DMS 273 treated with DMSO at 0.1 percent for 48 hours (cell line): Measurements from ENCODE around the gene DMBX1.

Experiments
- DNase-seq: peaks from one replicate; lab custom pipeline; 2025; lab: John Stamatoyannopoulos, UW

DMBX1 gene

GRCh38 chr1:46483589-46483988, 6.0 kb upstream of the DMBX1 start:
- DNase-seq = no peak

DNA sequence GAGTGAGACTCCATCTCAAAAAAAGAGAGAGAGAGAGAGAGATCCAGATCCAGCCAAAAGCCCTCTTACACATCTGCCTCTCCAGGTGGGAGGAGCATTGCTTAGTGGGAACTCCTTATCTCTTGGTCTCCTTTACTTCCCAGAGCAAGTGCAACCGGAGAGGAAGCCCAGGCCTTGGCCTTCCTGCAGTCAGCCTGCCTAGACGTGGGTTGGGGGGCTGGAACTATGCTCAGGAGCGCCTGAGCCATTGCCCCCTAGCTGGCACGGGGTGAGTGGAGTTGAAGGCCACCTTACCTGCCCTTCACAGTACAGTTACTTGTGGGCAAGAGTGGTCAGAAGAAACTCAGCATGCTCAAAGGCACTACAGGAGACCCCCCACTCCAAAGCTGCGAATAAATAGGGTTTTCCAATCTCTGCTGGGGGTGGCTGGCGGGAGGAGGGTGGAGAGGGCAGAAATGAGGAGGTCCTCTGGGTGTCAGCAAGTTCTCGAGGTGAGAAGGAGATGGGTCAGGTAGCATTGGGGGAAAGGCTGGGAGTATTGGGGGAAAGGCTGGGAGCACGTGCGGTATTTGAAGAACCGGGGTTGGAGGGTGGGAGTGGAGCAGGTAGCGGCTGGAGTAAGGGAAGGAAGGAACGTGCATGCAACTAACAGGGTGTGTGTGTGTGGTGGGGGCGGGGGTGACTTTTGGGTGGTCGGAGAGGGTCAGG, 4.7 kb upstream of the DMBX1 start:
- DNase-seq = no peak

GRCh38 chr1:46485564-46486431, 3.8 kb upstream of the DMBX1 start:
- DNase-seq = no peak

- DNase-seq = no peak
Measured at GRCh38 chr1:46486432-46487015, 3.1 kb upstream of the DMBX1 start.

- peak; percentile 24 for DNase-seq
Measured at GRCh38 chr1:46487818-46488218, 1.8 kb upstream of the DMBX1 start.

DNA sequence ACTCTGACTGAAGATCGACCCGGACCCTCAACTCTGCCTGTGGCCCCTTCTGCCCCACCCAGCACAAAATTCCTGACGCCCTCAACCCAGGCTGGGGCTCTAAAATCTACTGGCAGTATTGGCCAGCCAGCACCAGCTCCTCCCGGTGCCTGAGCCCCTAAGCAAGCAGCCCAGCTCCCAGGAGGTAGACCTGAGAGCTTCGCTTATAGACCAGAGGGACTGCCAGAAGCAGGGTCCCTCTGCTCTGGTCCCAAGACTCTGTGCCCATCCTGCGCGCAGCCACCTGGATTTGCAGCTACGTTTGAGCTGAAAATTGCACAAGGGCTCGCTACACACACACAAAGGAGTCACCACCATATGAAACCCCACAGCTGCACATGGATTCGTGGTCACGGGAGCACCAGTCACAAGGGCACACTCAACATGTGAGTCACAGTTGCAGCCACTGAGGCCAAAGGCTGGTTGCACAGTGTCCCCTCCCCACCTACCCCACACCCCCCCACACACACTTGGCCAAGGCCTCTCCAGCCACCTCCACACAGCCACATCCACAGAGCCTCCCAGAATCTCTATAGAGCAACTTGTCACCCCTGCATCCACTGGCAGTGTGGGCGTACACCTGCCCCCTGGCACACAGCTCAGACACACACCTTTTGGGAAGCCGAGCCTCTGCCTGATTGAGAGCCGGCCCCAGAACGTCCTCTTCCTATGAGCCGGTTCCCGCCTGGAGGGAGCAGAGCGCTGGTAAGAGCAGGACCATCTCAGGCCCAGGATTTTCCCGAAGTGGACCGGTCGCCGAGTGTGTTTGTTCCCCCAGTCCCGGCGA, 1.1 kb upstream of the DMBX1 start:
- DNase-seq = no peak

- DNase-seq = no peak
Measured at GRCh38 chr1:46489169-46489637, 433 bp upstream of the DMBX1 start.

GRCh38 chr1:46490406-46490655, 695 bp downstream of the DMBX1 start:
- DNase-seq = no peak

DNA sequence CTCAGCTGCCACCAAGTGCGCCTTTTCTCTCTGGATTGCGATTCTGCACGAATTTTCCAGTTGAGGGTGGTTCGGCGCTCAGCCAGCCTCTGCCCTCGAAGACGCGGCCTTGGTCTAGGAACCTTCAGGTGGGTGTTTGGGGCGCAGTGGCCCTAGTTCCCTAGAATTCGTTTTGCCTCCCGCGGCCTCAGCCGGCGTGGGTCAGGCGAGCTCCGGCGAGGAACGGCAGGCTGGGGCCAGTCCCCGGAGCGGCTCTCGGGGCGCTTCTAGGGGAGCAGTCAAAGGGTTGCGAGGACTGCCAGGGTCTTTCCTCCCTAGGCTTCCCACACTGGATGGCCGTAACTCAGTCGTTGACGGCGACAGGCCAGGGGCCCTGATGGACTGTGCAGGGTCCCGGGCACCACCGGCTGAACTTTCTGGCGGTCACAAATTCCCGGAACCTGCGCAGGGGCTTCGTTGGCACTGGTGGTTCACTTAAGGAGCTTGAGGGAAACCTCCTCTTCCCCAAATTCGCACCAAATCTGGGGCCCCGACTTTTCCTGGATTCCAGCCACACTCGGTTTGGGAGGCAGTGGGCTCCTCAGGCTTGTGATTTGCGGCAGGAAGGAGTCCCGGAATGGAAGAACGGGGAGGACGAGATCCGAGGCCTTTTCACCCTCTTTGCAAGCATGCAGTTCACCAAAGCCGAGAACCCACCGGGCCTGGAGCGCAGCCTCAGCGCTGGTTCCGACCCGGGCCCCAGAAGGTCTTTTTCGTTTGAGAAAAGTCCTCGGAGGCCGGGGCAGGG, 1.2 kb downstream of the DMBX1 start:
- DNase-seq = no peak

- no peak for DNase-seq
Measured at GRCh38 chr1:46491443-46492268, 2.0 kb downstream of the DMBX1 start.

DNA sequence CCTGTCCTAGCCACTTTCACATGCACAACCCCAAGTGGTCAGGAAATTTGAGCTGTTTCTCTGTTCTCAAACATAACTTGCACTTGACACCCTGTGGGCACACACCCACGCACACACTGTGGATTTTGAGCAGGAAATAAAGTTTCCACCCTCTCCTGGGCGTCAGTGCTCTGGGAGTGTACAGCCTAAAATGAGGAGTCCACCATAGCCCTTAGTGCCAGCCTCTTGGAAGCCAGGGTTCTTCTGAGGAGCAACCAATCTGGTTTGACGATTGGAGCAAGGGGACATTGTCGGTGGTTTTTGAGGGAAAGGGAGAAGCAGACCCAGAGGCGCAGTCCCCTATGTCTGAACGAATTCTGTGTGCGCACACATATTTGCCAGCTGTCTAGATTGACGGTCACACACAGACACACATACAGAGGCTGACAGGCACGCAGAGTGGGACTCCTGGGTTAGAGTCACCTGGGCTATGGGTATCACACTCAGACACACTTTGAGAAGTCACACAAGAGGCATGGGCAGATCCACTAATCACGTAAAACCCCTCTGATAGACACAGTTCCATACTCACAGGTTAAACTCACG, 2.7 kb downstream of the DMBX1 start:
- no peak for DNase-seq

DNA sequence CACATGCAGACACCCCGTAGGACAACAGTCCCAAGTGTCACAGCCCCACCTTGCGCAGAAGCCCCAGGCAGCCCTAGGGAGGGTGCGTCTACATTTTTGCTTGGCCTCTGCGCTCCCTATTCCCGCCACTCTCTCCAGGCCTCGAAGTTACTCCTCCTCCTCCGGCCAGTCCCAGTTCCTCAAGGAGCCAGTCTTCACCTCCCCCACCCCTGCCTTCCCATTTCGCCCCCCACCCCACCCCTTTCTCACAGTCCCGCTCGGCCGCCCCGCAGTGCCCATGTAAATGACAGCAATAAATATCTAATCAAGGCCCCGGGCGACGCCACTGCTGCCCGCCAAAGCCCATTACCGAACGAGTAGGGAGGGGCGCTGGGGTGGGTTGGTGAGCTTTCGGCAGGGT, 3.2 kb downstream of the DMBX1 start:
- DNase-seq = no peak

GRCh38 chr1:46493316-46494032, 3.8 kb downstream of the DMBX1 start:
- no peak for DNase-seq

DNA sequence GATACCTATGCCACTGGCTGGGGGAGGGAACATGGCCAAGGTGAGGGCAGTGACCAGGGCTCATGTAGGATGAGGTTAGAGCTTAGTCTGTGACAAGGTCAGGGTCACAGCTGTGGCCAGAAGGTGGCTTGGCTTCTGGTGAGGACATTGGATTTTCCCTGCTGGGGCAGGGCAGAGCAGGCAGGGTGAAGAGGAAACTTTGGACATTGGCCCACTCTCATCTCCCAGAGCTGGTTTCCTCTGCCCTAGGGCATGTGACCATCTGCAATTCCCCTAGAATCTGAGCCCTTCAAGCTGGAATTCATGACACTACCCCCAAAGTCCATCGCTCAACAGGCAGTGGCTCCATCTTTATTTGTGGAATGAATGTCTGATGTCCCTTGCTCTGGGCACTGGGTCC, 5.3 kb downstream of the DMBX1 start:
- DNase-seq = no peak

GRCh38 chr1:46495778-46496177, 6.1 kb downstream of the DMBX1 start:
- no peak for DNase-seq

GRCh38 chr1:46496505-46496904, 6.9 kb downstream of the DMBX1 start:
- no peak for DNase-seq

DNA sequence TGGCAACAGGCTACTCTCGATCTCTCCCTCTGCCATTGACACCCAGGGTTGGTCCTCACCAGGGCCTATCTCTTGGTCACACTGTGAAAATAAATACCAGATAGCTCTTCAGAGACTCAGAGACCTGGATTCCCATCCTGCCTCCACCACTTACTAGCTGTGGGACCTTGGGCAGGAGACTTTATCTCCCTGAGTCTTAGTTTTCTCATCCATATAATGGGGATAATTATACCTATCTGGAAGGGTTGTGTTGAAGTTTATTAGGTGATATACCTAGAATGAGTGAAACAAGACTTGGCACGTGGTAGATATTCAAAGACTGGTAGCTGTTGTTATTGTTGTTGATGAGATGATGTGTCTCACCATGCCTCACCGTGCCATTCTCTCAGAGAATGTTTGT, 7.4 kb downstream of the DMBX1 start:
- no peak for DNase-seq

DNA sequence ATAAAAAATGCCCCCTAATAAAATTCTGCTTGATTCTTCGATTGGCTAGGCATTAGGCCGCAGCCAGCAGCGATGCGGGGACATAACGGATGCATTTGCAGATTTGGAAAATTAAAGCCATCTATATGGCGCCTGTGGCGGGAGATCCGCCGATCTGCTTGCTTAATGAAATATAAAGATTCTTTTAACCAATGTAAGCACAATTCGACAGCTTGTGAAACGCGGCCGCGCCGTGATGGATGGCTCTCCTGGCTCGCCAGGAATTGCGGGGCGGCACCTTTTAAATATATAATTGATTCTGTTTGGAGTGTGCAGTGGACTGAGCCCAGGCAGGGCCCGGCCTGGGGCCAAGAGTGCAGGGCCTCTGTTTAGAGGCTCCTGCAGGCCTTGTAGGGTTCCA, 8.0 kb downstream of the DMBX1 start:
- DNase-seq = no peak

- no peak for DNase-seq
Measured at GRCh38 chr1:46501528-46501927, 11.9 kb downstream of the DMBX1 start.

DNA sequence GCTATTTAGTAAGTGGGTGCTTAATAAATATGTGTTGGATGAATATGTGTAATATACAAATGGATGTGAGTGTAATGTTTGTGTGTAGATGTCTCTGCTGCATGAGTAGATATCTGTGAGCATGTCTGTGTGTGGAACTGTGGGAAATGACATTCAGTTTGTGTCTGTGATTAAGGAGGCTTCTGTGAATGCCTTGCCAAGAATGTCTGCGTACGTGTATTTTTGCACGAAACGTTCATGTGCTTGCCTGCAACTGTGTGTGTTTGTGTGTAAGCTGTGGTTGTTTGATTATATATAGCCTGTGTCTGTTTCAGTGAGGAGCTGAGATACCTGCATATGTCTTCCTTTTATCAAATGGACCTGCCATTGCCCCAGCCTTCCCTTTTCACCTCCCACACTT, 13.8 kb downstream of the DMBX1 start:
- DNase-seq = no peak
